Right ventricle myocardium superior (tissue), 1 donor: Measurements from ENCODE around the gene SCLT1. TPM values are rescaled to one million over a fixed set of nuclear protein-coding genes. Genes with fewer than 3 reads are reported as not detected.

ENCODE experiments used
- ATAC-seq: fragments of 200-7000 bp; cut with Tn5 transposase; one replicate; pipeline ENCODE4 v1.9.1; 2020; ENCODE audit warnings: mild to moderate bottlenecking; ENCODE audit not compliant: poor library complexity
- DNase-seq: peaks from one replicate; pipeline ENCODE4 v3.0.0-alpha.2; 2020
- intact Hi-C: fragments of 100-400 bp; cut with DNase I; formaldehyde crosslinking; loops from one replicate; pipeline ENCODE4 v1.11.2; 2022
- total RNA-seq: library from RNA; stranded (reverse); fragmentation: NEBNext Ultra II Directional; extraction: Animal tissue kit (Norgen Biotek cat#: 25700); gene quantifications from one replicate; pipeline ENCODE4 v1.2.1, GENCODE V29; 2021
- donor health status: DM: no; HTN: yes; CAD: no; lungs with severe emphysema.

SCLT1 gene
- total RNA-seq, 1 donor from 2014 or later, result 8.9 TPM

DNA sequence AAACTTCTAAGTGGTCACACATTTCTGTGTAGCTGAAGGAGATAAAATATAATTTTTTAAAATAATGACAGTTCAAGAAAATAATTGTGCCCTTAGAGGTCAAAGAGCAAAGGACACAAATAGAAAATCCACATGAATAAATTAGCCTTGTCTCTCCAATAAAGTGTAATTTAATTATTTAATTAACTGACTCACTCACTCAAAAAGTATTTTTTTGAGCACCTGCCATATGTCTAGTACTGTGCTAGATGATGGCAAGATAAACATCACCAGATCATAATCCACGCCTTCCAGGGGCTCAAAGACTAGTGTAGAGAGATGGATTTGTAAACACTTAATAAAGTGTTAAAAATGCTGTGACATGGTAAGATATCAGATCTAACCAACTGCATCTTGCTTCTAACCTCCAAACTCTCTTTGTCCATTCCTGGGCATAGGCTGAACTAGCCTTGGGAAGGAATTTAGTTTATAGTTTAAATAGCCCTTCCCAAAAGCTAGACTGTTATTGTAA, 112.5 kb downstream of the SCLT1 start:
- ATAC-seq (no peak), DNase-seq (no peak)
- intact Hi-C loops, result no loop called here

DNA sequence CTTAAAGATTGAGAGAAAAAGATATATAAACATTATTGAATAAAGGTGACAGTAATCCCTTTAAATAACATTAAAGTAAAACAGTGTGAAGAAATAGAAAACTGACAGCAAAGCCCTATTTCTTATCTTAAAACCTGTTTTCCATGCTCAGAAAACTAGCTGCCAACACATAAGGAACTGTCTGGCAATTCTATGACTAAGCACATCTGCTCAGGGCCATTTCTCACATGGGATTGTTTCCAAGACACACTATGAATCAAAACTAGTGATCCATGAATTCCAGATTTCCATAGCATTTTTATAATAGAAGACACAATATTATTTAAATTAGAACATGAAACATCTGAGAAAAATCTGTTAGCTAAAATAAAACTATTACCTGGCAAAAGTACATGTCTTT, 113.4 kb downstream of the SCLT1 start:
- DNase-seq (no peak), ATAC-seq (no peak)
- intact Hi-C loops, result no loop called here

DNA sequence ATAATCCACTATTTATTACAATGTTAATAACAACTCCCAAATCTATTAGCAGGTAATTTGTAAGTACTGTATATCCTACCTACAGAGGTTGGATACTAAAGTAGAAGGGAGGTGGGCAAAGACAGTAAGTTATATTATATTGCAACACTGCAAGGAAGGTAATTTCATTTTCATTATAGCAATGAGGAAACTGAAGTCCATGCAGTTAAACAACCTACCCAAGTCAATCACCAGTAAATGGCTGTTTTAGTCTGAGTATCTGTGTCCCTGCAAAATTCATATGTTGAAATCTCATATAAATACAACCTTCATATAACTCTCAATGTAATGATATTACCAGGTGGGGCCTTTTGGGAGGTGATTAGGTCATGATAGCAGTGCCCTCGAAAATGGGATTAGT, 114.4 kb downstream of the SCLT1 start:
- intact Hi-C loops, result no loop called here
- ATAC-seq, result no peak
- no peak for DNase-seq

DNA sequence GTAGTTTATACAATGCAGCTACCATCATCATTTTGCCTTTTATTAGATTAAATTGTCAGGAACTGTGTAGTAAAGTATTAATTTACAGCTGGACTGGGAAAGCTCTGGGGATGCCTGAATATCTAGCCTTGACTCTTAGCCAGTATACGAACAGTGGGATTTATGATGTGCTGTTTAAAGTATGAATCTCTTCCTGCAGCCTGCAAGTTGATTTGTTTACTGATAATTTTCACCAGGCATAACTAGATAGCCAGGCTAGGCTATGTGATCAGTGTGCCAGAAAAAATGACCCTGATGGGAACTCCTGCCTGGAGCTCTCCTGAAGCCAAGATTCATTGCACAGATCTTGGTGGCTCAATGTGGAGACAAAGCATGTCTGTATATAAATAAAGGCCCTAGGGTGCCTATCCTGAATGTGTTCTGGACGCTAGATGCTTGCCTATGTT, 119.2 kb downstream of the SCLT1 start:
- intact Hi-C loops, result no loop called here
- ATAC-seq (no peak), DNase-seq (no peak)

DNA sequence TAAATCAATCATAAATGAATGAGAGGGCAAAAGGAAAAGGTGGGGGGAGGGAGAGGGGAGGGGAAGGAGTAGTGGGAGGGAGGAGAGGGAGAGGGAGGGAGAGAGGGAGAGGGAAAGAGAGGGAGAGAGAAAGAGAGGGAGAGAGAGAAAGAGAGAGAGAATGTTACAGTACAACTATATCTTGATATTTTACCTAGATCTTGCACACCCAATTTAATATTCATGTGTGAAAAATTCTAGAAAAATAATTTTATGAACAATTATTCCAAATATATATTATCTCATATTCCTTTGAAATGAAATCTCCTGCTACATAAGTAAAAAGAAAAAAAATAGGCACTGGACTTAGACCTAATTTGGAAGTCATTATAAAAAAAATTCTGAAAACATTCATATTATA, 120.0 kb downstream of the SCLT1 start:
- intact Hi-C loops, result no loop called here
- no peak for DNase-seq
- ATAC-seq, result no peak

DNA sequence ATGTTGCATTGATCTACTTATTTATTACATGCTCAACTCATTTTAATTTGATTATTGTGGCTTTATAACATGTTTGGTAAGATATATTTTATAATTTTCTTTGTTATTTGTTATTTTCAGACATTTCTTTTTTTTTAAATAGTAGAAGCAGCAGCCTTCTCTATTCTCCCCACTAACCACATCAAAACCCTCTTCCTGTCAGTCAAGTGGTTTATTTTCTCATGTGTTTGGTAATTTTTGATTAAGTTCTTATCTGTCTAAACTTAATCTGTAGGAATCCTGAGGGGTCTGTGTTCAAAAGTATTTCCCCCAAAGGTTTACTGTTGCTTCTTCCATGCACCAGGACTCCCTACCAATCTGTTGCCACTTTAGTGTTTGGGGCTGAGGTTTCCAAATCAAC, 131.9 kb downstream of the SCLT1 start:
- ATAC-seq (no peak), DNase-seq (no peak)
- intact Hi-C loops, result no loop called here

DNA sequence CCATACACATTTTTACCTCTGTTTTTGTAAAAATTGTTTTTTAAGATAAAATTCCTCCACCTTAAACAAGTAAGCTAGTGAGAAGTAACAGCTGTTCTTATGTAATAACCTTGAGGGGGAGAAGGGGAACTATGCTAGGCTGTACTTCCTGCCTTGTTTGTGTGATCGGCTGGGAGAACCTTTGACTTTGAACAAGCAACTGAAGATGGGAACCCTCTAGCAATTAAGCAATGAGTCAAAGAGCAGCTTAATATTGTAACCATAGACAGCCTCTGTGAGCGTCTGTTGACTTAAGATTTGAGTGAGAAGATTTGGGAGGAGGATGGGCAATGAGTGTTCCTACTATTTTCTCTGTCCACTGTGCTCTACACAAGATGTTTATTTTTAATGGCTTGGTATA, 135.1 kb downstream of the SCLT1 start:
- intact Hi-C loops, result no loop called here

DNA sequence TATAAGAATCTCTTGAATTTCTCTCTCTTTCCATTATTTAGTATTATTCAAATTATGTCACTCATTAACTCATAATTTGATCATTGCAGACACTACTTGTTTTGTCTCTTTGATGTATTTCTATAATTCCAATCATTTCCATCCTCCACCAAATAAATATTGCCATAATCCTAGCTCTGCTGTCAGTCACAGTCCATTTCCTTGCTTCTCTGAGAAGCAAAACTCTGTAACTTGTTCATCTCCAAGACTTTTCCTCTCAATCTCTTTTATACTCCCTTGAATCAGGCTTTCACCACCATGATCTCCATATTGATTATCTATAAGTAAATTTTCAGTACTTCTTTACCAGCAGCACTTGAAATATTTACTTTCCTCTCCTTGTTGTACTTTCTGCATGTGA, 135.9 kb downstream of the SCLT1 start:
- intact Hi-C loops, result no loop called here
- ATAC-seq, result no peak

More for the DNA sequence above, 135.1 kb downstream of the SCLT1 start:
- ATAC-seq (peak; percentile 52), DNase-seq (no peak)

DNA sequence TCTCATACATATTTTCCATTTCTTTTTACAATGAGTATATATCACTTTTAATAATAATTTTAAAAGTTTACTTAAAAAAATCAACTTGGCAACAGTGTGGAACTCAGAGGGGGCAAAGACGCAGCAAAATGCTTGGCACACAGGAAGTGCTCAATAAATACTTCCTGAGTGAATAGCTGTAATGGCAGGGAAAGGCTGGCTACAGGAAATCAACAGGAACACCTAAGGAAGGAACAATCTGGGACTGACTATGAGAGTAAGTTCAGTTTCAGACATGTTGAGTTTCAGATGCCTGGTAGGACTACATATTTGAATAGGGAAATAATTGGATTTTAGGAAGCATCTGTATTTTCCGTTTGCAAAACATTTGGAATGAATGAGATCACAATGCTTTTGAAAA, 137.6 kb downstream of the SCLT1 start:
- no peak for ATAC-seq
- no peak for DNase-seq
- intact Hi-C loops, result no loop called here

More for the DNA sequence above, 135.9 kb downstream of the SCLT1 start:
- DNase-seq, result no peak

DNA sequence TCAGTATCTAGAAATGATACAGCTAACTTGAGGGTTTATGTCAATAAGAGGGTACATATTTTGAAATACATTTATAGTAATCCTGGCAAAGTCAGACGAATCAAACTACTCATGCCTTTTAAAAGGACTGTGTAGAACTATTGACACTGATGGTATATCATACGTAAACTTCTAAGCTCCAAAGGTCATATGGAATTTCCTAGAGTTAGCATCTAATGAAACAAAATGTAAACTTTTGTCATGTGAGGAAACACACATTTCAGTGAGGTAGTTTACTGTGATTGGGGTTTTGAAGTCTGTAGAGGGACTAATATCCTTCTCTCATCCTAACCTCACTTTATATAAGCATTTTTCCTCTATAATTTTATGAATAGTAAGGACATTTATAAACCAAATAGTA, 138.4 kb downstream of the SCLT1 start:
- ATAC-seq (no peak), DNase-seq (no peak)
- intact Hi-C loops, result no loop called here

DNA sequence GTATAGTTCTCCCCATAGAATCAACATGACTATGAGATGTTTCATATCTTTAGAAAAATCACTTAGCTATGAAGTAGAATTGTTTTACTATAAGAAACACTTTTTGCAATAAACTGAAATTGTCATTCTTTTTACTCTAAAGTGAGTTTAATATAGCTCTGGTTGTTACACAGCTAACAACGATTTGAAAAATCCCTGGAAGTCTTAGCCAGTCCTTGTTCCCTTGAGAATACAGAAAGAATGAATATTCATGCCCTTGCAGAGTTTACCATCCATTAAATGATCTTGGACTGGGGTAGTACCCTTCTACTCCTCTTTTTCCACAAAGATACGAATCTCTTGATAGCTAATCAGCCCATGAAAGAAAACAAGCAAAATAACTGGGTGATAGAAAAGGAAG, 142.0 kb downstream of the SCLT1 start:
- intact Hi-C loops, result no loop called here
- DNase-seq, result no peak
- no peak for ATAC-seq

DNA sequence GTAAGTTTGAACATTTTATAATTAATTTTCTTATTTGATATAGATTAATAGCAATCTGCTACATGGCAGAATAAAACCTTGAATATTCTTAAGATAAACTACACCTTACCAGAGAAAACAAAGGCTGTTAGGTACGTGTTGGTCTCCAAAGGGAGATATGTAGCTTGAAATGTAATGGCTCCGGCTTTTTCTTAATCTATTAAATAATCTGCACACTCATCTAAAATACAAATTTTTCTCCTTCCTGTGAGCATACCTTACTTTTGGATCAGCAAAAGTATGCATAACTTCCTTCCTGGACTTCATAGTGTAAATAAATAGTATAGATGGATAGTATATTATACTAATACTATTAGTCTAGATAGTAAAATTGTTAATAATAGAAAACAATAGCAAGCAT, 142.5 kb downstream of the SCLT1 start:
- no peak for ATAC-seq
- no peak for DNase-seq
- intact Hi-C loops, result no loop called here

DNA sequence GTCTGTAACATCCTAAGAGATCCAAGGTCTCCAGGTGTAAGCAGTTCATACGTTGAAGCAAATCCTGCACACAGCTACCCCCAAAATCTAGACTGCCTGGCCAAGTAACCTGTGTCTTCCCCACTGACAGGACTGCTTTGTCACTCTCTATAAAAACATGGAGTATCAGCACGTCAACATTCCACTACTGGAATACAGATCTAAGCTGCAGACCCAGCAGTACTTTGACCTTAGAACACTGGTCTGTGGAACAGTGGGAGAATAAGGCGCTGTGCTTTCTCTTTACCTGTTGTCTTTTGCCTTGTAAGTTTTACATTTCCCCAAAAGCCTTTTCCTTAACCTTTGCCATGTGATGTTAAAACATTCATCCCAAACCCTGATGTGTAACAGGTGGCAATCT, 146.4 kb downstream of the SCLT1 start:
- intact Hi-C loops, result no loop called here
- DNase-seq (no peak), ATAC-seq (no peak)

DNA sequence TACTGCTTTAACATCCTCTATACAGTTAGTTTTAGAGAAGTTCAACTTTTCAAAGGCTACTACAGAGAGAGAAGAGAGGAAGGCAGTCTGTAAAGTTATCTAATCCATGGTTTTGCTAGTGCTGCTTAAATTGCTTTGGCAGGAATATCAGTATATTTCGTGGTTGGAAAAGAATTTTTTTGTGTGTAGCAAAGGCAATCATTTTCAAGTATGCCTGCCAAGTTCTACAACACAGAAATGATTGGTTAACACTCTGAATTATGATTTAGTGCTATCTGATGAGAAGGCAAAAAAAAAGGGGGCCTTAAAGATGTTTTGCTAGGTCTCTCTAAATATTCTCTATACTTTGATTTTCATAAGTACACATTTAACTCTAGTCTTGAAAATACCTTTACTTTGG, 150.7 kb downstream of the SCLT1 start:
- intact Hi-C loops, result no loop called here
- ATAC-seq, result no peak
- DNase-seq, result no peak

DNA sequence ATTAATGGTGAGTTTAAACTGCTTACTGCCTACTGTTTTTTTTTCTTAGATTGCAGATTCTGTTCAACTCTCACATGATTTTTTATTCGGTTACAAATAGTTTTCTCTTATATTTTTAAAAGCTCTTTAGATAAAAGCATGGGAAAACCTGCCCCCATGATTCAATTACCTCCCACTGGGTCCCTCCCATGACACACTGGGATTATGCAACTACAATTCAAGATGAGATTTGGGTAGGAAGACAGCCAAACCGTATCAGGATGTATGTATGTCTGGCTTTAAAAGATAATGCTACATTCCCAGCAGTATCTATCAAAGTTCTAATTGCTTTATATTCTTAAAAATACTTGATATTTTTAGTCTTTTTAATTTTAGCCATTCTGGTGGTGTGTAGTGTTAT, 152.4 kb downstream of the SCLT1 start:
- no peak for DNase-seq
- intact Hi-C loops, result no loop called here
- ATAC-seq, result no peak

DNA sequence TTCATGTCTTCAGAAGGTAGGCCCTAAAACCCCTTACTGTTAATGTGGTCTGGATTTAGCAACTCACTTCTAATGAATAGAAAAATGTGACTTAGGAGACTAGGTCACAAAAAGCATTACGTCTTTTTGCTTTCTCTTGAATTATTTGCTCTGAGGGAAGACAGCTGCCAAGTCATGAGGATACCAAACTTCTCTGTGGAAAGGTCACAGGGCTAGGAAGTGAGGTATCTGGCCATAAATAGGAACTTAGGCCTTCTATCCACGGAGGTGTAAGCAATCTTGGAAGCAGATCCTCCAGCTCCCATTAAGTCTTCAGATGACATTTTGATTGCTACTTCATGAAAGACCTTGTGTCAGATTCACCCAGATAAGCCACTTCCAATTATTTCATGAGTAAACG, 163.3 kb downstream of the SCLT1 start:
- intact Hi-C loops, result no loop called here
- DNase-seq (no peak), ATAC-seq (no peak)

DNA sequence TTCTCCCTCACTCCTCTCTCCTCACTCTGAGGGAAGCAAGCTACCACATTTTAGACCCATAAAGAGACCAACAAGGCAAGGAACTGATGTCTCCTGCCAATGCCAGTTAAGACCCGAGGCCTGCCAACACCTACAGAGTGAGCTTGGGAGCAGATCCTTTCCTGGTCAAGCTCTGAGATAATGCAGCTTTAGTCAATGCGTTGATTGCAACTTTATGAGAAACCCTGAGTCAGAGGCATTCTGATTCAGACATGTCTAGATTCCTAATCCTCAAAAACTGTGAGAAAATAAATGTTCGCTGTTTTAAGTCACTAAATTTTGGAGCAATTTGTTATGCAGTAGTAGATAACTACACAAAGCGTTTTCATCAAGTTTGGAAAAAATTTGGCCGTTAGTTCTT, 168.4 kb downstream of the SCLT1 start:
- intact Hi-C loops, result no loop called here
- no peak for DNase-seq
- no peak for ATAC-seq

DNA sequence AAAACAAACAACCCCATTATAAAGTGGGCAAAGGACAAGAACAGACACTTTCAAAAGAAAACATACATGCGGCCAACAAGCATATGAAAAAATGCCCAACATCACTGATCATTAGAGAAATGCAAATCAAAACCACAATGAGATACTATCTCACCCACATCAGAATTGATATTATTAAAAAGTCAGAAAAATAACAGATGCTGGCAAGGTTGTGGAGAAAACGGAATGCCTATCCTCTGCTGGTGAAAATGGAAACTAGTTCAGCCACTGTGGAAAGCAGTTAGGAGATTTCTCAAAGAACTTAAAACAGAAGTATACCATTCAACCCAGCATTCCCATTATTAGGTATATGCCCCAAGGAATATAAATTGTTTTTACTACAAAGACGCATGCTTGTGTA, 171.4 kb downstream of the SCLT1 start:
- ATAC-seq, result no peak
- no peak for DNase-seq
- intact Hi-C loops, result no loop called here

DNA sequence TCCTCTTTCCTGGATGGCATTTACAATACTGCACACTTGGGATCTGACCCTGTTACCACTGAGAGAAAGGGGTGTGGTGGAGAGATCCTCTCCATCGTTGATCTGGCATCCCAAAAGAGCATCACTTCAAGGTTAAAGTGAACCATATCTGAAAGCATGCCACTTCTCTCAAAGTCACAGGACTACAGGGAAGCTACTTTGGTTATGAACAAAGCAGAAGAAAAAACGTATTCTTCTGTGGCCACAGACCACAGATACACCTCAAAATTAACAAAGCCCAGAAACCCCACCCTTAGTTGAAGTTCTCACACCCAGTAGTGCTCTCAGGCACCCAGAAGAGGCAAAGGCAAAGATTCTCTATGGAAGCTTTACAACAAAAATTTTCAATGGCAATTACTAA, 175.6 kb downstream of the SCLT1 start:
- DNase-seq (no peak), ATAC-seq (no peak)
- intact Hi-C loops, result no loop called here

DNA sequence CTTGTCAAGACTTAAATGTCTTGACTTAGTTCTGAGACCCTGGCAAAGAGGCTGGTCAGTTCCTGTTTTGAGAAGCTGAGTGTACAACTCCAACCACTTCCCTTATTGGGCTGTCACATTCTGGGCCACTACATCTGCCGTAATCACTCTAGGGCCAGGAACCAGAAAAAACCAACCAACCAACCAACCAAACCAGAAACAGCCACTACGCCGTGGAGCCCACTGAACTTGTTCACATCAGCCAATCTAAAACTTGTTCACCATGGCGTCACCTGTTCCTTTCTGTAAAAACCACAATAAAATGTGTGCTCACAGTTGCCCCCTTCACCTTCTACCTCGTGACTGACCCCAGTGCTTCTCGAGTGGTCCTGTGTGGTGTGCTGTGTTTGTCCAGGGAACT, 176.5 kb downstream of the SCLT1 start:
- no peak for DNase-seq
- ATAC-seq, result peak; percentile 65
- intact Hi-C loops, result no loop called here

DNA sequence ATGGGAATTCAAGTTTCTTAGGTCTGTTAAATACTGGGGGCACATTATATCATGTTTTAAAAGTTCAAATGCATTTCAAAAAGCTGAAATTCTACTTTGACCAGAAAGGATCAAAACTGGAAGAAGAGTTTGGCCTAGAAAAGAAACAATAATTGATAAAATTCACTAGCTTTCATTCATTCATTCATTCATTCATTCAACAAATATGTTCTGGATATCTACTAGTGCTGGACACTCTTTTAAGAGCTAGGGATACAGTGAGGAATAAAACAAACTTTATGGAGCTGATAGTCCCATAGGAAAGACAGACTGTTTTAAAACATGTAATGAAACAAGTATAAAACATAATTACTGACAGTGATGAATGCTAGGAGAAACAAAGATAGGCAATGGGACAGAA, 177.8 kb downstream of the SCLT1 start:
- intact Hi-C loops, result no loop called here
- ATAC-seq, result no peak

DNA sequence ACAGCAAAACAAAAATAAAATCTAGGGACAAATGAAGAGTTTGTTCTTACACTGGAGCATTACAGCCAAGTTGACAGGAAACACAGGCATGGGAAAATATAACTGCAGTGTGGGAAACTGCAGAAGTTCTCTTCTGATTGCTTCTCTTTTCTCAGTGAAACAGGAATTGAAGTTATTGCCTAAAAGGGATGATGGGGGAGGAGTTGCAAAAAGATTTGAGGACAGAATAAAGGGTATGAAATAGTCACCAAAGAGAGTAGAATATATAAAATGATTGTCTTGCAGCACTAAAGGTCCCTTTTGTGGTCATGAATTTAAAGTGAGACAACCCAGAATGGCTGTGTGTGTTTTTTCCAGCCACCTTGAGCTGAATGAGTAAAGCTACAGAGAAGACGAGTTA, 180.1 kb downstream of the SCLT1 start:
- intact Hi-C loops, result no loop called here
- no peak for DNase-seq
- no peak for ATAC-seq

More for the DNA sequence above, 177.8 kb downstream of the SCLT1 start:
- no peak for DNase-seq
